AG04450 (cell line): ENCODE results near the gene LAMP1. TPM values are rescaled to one million over a fixed set of nuclear protein-coding genes. Genes with fewer than 3 reads are reported as not detected.

Source experiments
- CTCF ChIA-PET: fragments of 300-600, 350-600 bp; formaldehyde crosslinking; extraction: SDS; loops from one replicate; lab custom pipeline; 2022; ENCODE audit warnings: antibody characterized with exemption, inconsistent platforms; lab: Charles Lee
- POLR2A ChIA-PET: fragments of 350-600 bp; formaldehyde crosslinking; extraction: SDS; loops from one replicate; lab custom pipeline; 2021; ENCODE audit warnings: antibody characterized with exemption, inconsistent platforms; lab: Yijun Ruan, JAX
- DNase-seq: peaks from one replicate; pipeline ENCODE4 v3.0.0-alpha.2; 2011; ENCODE audit warnings: low read depth, low spot score
- H3K27ac ChIP-seq: one replicate; pipeline ENCODE4 v1.5.1; 2012; ENCODE audit warnings: low read depth, low read length, control low read depth
- H3K27me3 ChIP-seq: one replicate; pipeline ENCODE4 v1.6.0; 2012; ENCODE audit warnings: low read length; ENCODE audit not compliant: control insufficient read depth, insufficient read depth
- H3K4me3 ChIP-seq: 2 replicates; pipeline ENCODE4 v1.5.1; 2011; ENCODE audit warnings: mild to moderate bottlenecking, low read depth, low read length, control low read depth
- H3K9me3 ChIP-seq: 2 replicates; pipeline ENCODE4 v1.5.1; 2012; ENCODE audit warnings: low read length; ENCODE audit not compliant: control insufficient read depth, insufficient read depth
- CTCF ChIP-seq: IDR thresholded peaks from 2 replicates; pipeline ENCODE4 v1.5.1; 2011; ENCODE audit warnings: low read depth, low read length, control low read depth, inconsistent platforms
- polyA plus RNA-seq: library from polyadenylated mRNA; depleted of rRNA; stranded (reverse); fragments of >200 nt; gene quantifications from 2 replicates; pipeline ENCODE4 v1.2.3, GENCODE V29; 2011

The LAMP1 gene
- polyA plus RNA-seq, 1 experiment: 247 TPM

DNA sequence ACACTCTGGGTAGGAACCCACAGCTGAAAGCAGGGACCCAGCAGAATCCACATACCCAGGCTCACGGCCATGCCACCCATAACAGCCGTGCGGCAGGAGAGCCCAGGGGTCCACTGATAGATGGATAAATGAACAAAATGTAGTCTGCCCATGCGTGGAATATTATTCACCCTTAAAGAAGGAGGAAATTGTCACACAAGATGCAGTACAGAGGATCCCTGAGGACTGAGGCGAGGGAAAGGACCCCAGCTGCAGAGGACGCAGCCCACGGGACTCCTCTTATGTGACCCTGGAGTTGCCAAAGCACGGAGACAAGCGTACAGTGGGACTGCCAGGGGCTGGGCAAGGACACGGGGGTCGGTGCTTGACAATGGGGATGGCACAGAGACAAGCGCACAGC is 56.2 kb downstream of the LAMP1 start:
- POLR2A ChIA-PET: no interaction called here
- no peak for DNase-seq
- no peak for TF ChIP-seq CTCF
- no peak overlapping the region for H3K4me3 ChIP-seq
- no peak overlapping the region for H3K27ac ChIP-seq
- peaks cover 9% of the 10 kb centered on the region for H3K9me3 ChIP-seq
- CTCF ChIA-PET: no interaction called here
- H3K27me3 ChIP-seq: no peaks in the 10 kb centered on the region

DNA sequence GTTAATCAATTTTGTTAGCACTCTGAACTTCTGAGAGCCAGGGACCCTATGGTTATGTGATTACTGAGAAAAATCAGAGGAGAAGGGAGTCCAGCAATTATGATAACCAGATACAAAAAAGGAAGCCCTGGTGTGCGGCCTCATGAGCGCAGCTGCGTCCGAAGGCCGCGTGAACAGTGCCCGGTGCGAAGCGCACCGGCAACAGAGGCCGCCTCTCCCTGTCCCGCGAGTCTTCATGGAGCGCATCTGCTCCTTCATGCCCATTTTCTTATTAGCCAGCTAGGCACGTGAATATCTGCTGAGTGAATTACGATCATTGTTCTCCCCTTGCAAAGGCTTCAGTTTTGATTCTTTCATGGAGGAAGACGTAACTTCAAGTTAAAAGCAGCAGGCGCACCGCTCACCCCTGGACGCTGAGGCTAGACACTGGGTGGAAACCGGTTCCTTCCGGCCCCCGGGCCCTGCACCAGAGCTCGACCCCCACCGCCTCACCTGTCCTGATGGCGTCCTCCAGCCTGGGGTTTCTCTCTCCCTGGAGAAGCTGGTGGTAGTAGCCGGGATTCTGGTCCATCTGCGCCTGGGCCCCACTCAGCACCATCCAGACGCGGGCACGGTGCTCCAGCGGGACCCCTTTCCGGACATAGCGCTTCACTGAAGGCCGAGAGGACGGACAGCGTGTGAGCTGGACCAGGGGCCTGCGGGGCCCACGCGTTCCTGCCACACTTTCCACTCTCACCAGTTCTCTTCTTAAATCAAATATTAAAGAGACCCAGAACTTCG is 58.0 kb downstream of the LAMP1 start:
- Histone ChIP-seq H3K4me3 (no peak overlapping the region), H3K27me3 (no peaks in the 10 kb centered on the region), H3K9me3 (no peaks in the 10 kb centered on the region; the same call in 1 of the 2 replicates), H3K27ac (no peak overlapping the region)
- DNase-seq: no peak
- POLR2A ChIA-PET: interaction anchor here (0.6 kb wide), 1 partner anchor 115 kb away, joined by 3 read pairs; no protein-coding TSS in a partner anchor
- CTCF ChIA-PET: no interaction called here
- no peak for TF ChIP-seq CTCF

GRCh38 chr13:113355621-113356020 is 58.6 kb downstream of the LAMP1 start:
- Histone ChIP-seq H3K9me3 (no peaks in the 10 kb centered on the region; the same call in 1 of the 2 replicates), H3K27ac (no peak overlapping the region), H3K4me3 (no peak overlapping the region), H3K27me3 (no peaks in the 10 kb centered on the region)
- ChIA-PET POLR2A (interaction anchor here (0.6 kb wide), 1 partner anchor 115 kb away, joined by 3 read pairs; no protein-coding TSS in a partner anchor), CTCF (no interaction called here)
- no peak for TF ChIP-seq CTCF
- no peak for DNase-seq

DNA sequence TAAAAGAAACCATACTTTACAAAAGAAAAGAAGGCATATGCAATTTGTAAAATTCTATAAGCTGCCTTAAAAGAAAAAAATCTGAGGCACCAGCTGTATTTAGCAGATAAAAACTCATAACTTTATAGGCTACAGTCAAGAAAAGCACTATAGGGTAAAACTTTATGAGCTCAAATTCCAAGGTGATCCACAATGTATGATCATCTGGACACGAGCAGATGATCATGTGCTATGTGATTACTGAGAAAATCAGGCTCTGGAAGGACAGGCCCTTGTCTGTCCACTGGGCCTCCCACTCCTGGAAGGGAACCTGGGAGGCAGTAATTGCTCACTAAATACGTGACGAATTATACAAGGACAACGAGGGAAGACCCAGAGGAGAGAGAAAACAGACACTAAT is 59.6 kb downstream of the LAMP1 start:
- H3K27ac ChIP-seq: no peak overlapping the region
- CTCF ChIA-PET: no interaction called here
- no peak overlapping the region for H3K4me3 ChIP-seq
- no peaks in the 10 kb centered on the region for H3K27me3 ChIP-seq
- no peaks in the 10 kb centered on the region; the same call in 1 of the 2 replicates for H3K9me3 ChIP-seq
- POLR2A ChIA-PET: no interaction called here
- no peak for TF ChIP-seq CTCF
- no peak for DNase-seq

- peaks cover 3% of the 10 kb centered on the region for H3K27me3 ChIP-seq
- TF ChIP-seq CTCF: no peak
- CTCF ChIA-PET: no interaction called here
- H3K9me3 ChIP-seq: no peaks in the 10 kb centered on the region; the same call in 1 of the 2 replicates
- no peak overlapping the region for H3K27ac ChIP-seq
- POLR2A ChIA-PET: no interaction called here
- H3K4me3 ChIP-seq: no peak overlapping the region
- peak; percentile 36 for DNase-seq
Measured at GRCh38 chr13:113357529-113357928, 60.5 kb downstream of the LAMP1 start.
